ENCODE measurements around the gene KIAA0319L.
"Not testable (repeated sequence)": the region's sequence is repeated elsewhere in the genome, so short reads cannot be mapped to it uniquely, and the experiment has no call there.

The KIAA0319L gene

DNA sequence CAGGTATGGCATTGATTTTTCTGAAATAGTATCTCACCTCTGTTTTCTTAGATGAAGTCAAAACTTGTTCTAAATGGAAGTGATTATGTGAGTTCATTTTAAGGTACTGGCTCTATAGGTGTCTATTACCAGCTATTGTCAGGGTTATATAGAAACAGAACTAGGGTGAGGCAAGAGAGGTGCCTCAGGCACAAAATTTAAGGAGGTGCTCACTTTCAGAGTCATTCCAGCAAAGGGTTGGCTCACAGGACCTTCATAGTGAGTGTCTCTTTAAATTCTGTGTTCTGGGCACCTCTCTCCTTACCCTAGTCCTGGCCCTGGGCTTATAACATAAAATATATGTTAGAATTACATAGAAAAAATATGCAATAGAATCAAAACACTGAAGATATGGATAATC is 49.3 kb downstream of the KIAA0319L start:
- in situ Hi-C loops (cut with MboI; ENCODE audit: low pct_unique_long_range_greater_than_20kb, low sequenced_read_pairs) = no loop called here
- no peak for DNase-seq

- no peak for DNase-seq
- in situ Hi-C loops (cut with MboI; ENCODE audit: low pct_unique_long_range_greater_than_20kb, low sequenced_read_pairs) = no loop called here
Observed at GRCh38 chr1:35506960-35507912, 50.0 kb downstream of the KIAA0319L start.

GRCh38 chr1:35505911-35506798 is 51.0 kb downstream of the KIAA0319L start:
- peak; percentile 5 for DNase-seq
- in situ Hi-C loops (cut with MboI; ENCODE audit: low pct_unique_long_range_greater_than_20kb, low sequenced_read_pairs) = no loop called here

DNA sequence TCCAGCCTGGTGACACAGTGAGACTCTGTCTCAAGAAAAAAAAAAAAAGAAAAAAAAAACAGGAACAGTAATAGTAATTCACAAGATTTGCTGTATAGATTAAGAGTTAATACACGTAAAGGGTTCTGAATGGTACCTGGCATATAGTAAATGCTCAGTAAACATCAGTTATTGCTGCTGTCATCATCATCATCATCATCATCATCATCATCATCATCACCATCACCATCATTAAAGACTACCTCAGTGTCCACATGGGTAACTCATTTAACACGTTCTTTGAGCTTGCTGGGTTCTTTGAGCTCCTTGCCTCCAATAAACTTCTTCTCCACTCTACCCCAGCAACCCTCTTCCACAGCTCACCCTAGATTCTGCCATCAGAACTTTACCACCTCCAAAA is 55.0 kb downstream of the KIAA0319L start:
- DNase-seq = no peak
- in situ Hi-C loops (cut with MboI; ENCODE audit: low pct_unique_long_range_greater_than_20kb, low sequenced_read_pairs) = no loop called here

GRCh38 chr1:35500439-35500838 is 56.8 kb downstream of the KIAA0319L start:
- no peak for DNase-seq
- in situ Hi-C loops (cut with MboI; ENCODE audit: low pct_unique_long_range_greater_than_20kb, low sequenced_read_pairs) = no loop called here

GRCh38 chr1:35499652-35500176 is 57.5 kb downstream of the KIAA0319L start:
- DNase-seq = peak; percentile 31
- in situ Hi-C loops (cut with MboI; ENCODE audit: low pct_unique_long_range_greater_than_20kb, low sequenced_read_pairs) = no loop called here

DNA sequence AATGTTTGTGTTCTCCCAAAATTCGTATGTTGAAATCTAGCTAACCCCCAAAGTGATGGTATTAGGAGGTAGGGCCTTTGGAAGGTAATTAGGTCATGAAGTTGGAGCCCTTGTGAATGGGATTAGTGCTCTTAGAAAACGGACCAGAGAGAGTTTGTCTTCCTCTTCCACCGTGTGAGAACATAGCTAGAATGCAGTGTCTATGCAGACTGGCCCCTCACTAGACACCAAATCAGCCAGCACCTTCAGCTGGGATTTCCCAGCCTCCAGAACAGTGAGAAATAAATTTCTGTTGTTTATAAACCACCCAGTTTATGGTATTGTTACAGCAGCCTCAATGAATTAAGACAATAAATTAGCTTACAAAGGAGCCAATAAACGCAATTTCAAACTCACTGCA is 58.0 kb downstream of the KIAA0319L start:
- DNase-seq = no peak
- in situ Hi-C loops (cut with MboI; ENCODE audit: low pct_unique_long_range_greater_than_20kb, low sequenced_read_pairs) = no loop called here

DNA sequence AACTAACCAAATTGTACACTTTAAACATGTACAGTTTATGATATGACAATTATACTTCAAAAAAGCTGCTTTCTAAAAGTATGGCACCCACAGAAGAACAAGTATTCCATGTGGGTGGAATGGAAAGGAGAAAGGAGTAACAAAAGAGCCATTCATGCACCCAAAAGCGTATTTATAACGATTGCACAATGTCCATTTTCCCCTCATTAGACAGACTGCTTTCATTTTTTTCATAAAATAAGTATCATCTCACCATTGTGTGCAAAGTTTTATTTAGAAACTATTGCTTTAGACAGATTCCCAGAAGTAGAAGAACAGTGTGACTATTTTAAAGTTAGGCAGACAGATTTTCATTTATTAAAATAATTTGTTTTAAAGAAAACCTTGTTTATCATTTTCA is 59.6 kb downstream of the KIAA0319L start:
- in situ Hi-C loops (cut with MboI; ENCODE audit: low pct_unique_long_range_greater_than_20kb, low sequenced_read_pairs) = no loop called here
- no peak for DNase-seq

DNA sequence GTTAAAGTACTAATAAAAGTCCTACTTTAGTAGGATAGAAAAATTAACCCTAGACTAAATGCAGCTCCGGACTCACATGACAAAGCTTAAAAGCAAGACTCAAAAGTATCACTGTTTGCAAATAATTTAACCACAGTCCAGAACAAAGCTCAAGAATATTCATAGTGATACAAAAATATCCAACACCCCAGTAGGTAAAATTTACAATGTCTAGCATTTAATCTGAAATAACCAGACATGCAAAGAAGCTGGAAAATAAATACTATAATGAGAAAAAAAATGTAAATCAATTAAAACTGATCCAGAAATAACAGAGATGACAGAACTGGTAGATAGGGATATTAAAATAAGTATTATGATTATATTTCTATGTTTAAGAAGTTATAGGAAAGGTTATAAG is 67.0 kb downstream of the KIAA0319L start:
- in situ Hi-C loops (cut with MboI; ENCODE audit: low pct_unique_long_range_greater_than_20kb, low sequenced_read_pairs) = no loop called here
- DNase-seq = no peak

DNA sequence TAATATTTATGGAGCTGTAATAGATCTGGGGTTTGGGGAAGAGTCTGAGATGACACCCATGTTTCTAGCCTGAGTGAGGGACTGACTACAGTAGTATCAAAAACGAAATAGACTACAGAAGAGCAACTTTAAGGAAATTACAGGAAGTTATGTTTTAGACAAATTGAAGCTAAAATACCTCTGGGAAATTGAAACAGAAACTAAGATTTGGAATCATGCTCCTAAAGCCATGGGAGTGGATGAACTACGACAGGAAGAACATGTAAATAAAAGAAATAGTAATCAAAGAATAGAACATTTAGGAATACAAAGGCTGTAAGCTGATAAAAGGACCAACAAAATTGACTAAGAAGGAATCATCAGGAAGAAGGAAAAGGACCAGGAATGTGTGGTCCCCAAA is 68.9 kb downstream of the KIAA0319L start:
- DNase-seq = no peak
- in situ Hi-C loops (cut with MboI; ENCODE audit: low pct_unique_long_range_greater_than_20kb, low sequenced_read_pairs) = no loop called here

DNA sequence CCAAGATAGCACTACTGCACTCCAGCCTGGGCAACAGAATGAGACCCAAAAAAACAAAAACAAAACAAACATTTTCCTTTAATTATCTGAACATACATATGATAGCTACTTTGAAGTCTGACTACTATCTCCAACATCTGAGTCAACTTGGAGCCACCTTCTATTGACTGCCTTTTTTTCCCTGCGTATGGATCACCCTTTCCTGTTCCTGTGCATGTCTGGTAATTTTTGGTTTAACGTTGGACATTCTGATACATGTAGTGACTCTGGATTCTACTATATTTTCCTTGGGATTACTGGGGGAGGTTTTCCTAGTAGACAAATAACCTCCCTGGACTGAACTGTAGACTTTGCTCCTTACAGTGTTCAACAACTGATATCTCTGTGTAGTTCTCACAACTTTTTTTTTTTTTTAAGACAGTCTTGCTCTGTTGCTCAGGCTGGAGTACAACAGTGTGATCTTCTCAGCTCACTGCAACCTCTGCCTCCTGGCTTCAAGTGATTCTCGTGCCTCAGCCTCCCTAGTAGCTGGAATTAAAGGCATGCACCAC is 70.3 kb downstream of the KIAA0319L start:
- in situ Hi-C loops (cut with MboI; ENCODE audit: low pct_unique_long_range_greater_than_20kb, low sequenced_read_pairs) = no loop called here
- DNase-seq = no peak

DNA sequence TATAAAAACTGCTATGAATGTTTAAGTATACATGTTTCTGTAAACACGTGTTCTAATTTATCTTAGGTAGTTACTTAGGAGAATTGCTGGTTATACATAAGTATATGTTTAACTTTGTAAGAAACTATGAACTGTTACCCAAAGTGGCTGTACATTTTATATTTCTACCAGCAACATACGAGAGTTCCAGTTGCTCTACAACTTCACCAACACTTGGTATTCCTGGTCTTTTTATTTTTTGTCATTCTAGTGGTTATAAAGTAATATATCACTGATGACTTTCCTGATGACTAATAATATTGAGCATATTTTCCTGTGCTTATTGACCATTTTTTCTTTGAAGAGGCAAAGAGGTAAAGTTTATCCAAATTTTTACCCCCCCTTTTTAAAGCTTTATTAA is 76.0 kb downstream of the KIAA0319L start:
- no peak for DNase-seq
- in situ Hi-C loops (cut with MboI; ENCODE audit: low pct_unique_long_range_greater_than_20kb, low sequenced_read_pairs) = no loop called here

DNA sequence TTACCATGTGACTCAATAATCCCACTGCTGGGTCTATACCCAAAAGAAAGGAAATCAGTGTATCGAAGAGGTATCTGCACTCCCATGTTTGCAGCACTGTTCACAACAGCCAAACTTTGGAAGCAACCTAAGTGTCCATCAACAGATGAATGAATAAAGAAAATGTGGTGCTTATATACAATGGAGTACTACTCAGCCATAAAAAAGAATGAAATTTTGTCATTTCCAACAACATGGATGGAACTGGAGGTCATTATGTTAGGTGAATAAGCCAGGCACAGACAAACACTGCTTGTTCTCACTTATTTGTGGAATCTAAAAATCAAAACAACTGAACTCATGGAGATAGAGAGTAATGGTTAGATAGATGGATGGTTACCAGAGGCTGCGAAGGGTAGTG is 79.3 kb downstream of the KIAA0319L start:
- DNase-seq = no peak

DNA sequence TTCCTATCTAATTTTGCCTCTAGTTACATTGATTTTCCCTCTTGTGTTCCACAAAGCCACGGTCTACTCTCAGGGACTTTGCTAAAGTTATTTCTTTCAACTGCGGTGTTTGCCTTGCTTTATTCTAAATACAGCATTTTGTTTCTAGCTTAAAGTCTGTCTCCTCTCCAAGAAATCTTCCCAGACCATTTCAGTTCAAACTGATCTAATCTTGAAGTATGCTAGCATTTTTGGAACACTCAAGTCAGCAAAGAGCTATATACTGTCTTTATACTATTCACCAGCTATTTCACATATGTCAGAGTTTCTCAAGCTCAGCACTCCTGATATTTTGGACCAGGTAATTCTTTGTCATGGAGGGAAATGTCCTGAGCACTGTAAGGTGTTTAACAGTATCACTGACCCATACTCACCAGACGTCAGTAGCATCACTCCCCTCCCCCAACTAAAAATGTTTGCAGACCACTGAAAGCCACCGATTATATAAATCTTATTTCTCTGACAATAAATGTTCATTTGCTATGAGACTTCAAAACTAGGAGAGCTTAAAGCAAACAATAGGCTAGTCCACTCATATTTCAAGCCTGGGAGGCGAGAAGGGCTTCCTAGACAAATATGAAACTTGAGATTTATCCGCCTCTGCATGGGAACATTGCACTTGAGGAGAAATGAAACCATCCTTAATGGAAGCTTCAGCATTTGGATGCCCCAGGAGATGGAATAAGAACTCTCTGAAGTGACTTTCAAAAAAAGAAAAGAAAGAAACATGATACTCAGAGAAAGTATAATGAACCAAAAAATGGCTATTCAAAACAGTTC is 81.1 kb downstream of the KIAA0319L start:
- in situ Hi-C loops (cut with MboI; ENCODE audit: low pct_unique_long_range_greater_than_20kb, low sequenced_read_pairs) = no loop called here
- no peak for DNase-seq

More for the DNA sequence above, 79.3 kb downstream of the KIAA0319L start:
- in situ Hi-C loops (cut with MboI; ENCODE audit: low pct_unique_long_range_greater_than_20kb, low sequenced_read_pairs) = no loop called here

- DNase-seq = no peak
- in situ Hi-C loops (cut with MboI; ENCODE audit: low pct_unique_long_range_greater_than_20kb, low sequenced_read_pairs) = no loop called here
Observed at GRCh38 chr1:35475356-35475755, 81.8 kb downstream of the KIAA0319L start.

GRCh38 chr1:35473216-35473615 is 84.0 kb downstream of the KIAA0319L start:
- in situ Hi-C loops (cut with MboI; ENCODE audit: low pct_unique_long_range_greater_than_20kb, low sequenced_read_pairs); DNase-seq: not testable (repeated sequence)

GRCh38 chr1:35470977-35471613 is 86.1 kb downstream of the KIAA0319L start:
- in situ Hi-C loops (cut with MboI; ENCODE audit: low pct_unique_long_range_greater_than_20kb, low sequenced_read_pairs) = no loop called here

GRCh38 chr1:35466120-35466519 is 91.1 kb downstream of the KIAA0319L start:
- in situ Hi-C loops (cut with MboI; ENCODE audit: low pct_unique_long_range_greater_than_20kb, low sequenced_read_pairs) = no loop called here
- no peak for DNase-seq

More at GRCh38 chr1:35470977-35471613, 86.1 kb downstream of the KIAA0319L start:
- DNase-seq = no peak

Measured in KBM-7 (cell line).